NCI-H526 (cell line): ENCODE data around the gene CHN1.
A peak's percentile ranks its signal among the peaks of the same experiment; 100 is the strongest.

Experiments used
- DNase-seq, 2 experiments: peaks; one replicate each; lab custom pipeline; 2025; lab: John Stamatoyannopoulos, UW

CHN1 gene

GRCh38 chr2:174971868-174972781, 33.1 kb downstream of the CHN1 start:
- DNase-seq: no peak

GRCh38 chr2:174970092-174970491, 35.1 kb downstream of the CHN1 start:
- DNase-seq: no peak

GRCh38 chr2:174969091-174969734, 36.0 kb downstream of the CHN1 start:
- DNase-seq: no peak

GRCh38 chr2:174967691-174968260, 37.4 kb downstream of the CHN1 start:
- DNase-seq: no peak

GRCh38 chr2:174967086-174967485, 38.1 kb downstream of the CHN1 start:
- no peak for DNase-seq

GRCh38 chr2:174965992-174966744, 39.0 kb downstream of the CHN1 start:
- DNase-seq: no peak

GRCh38 chr2:174965551-174965950, 39.6 kb downstream of the CHN1 start:
- DNase-seq: no peak

GRCh38 chr2:174964404-174964803, 40.8 kb downstream of the CHN1 start:
- no peak for DNase-seq

- no peak for DNase-seq
Measured at GRCh38 chr2:174963437-174964400, 41.5 kb downstream of the CHN1 start.

GRCh38 chr2:174959787-174960186, 45.4 kb downstream of the CHN1 start:
- DNase-seq: no peak

GRCh38 chr2:174957050-174957449, 48.1 kb downstream of the CHN1 start:
- DNase-seq: no peak

- no peak for DNase-seq
Measured at GRCh38 chr2:174952607-174953006, 52.6 kb downstream of the CHN1 start.

- peak; percentile 2 to 23 for DNase-seq
Measured at GRCh38 chr2:174951745-174952144, 53.4 kb downstream of the CHN1 start.

- DNase-seq: no peak
Measured at GRCh38 chr2:174949988-174950687, 55.0 kb downstream of the CHN1 start.

- DNase-seq: no peak
Measured at GRCh38 chr2:174945601-174946260, 59.5 kb downstream of the CHN1 start.

GRCh38 chr2:174939046-174939445, 66.1 kb downstream of the CHN1 start:
- no peak for DNase-seq

- no peak for DNase-seq
Measured at GRCh38 chr2:174931724-174932123, 73.5 kb downstream of the CHN1 start.

GRCh38 chr2:174929786-174930185, 75.4 kb downstream of the CHN1 start:
- DNase-seq: no peak

GRCh38 chr2:174925046-174925784, 80.0 kb downstream of the CHN1 start:
- no peak for DNase-seq
